Measurements from ENCODE around the gene CCRL2. TPM values are rescaled to one million over a fixed set of nuclear protein-coding genes. Genes with fewer than 3 reads are reported as not detected.

Gene CCRL2
- total RNA-seq, 1 donor from 2014 or later = 28.5 TPM

DNA sequence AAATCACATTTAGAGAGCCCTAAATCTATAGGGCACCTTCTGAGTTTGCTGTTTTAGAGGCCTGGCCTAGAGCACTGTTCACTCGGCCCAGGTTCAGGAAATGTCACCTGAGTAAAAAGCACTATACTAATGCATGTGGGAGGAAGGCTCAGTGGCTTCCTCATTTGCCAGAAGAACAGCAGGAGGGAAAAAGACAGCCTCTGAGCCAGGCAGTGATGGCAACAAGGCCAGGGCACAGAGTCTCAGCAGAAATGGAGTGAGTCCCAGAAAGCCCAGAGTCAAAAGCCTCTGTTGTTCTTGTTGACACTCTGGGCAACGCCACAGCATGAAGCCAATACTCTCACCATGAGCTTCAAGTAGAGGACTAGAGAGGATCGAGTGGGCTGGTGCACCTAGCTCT, 31.8 kb downstream of the CCRL2 start:
- intact Hi-C loops (cut with DNase I) = no loop called here
- Histone ChIP-seq H3K36me3 (no peaks in the 10 kb centered on the region), H3K4me3 (no peak overlapping the region), H3K9me3 (no peaks in the 10 kb centered on the region), H3K27me3 (no peaks in the 10 kb centered on the region), H3K4me1 (no peaks in the 10 kb centered on the region), H3K27ac (no peak overlapping the region)
- no peak for TF ChIP-seq CTCF (IDR thresholded peaks at IDR 0.05)
- ATAC-seq (no peak), DNase-seq (no peak)

- Histone ChIP-seq H3K4me1 (no peaks in the 10 kb centered on the region), H3K27ac (no peak overlapping the region), H3K9me3 (no peaks in the 10 kb centered on the region), H3K27me3 (no peaks in the 10 kb centered on the region), H3K4me3 (no peak overlapping the region), H3K36me3 (no peaks in the 10 kb centered on the region)
- DNase-seq (no peak), ATAC-seq (peak; percentile 75)
- no peak for TF ChIP-seq CTCF (IDR thresholded peaks at IDR 0.05)
- intact Hi-C loops (cut with DNase I) = no loop called here
Observed at GRCh38 chr3:46440531-46441294, 33.7 kb downstream of the CCRL2 start.

DNA sequence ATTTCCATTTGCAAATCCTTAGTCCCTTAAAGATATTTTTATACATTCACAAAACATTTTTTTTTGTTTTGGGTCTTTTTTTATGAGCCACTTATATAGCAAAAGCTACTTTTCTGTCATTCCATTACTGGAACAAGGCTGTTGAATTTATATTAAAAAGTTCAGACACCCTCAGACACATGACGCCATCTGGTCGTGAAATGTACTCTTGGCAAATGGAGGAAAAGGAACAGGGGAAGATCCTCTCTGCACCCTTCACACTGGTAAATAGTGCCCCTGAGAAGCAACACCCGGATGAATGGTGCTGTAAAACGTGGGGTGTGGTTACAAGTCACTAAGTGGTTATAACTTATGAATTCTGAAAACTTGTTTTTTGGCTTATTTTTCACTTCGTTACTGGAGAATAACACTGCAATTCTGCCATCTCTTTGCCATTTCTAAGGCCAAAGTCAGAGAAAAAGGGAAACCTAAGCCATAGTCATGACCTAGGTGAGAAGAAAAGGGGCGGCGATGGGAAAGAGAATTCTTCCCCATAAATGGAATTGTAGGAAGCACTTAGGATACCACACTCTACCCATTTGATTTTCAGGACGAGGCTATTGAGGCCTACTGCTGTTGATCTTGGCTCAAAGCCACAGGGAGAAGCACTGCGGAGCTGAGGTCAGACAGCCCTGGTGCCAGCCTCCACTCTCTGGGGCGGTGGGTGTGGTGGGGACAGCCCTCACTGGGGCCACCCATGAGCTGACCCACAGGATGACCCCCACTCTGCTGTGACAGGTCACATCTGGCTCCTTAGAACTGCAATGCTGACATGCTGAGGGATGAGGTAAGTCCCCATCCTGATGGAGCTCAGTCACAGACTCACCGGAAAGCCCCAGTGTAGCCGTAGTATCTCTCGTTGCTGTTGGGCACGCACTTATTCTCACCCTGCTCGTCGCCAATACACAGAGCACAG, 35.8 kb downstream of the CCRL2 start:
- Histone ChIP-seq H3K27me3 (no peaks in the 10 kb centered on the region), H3K4me3 (no peak overlapping the region), H3K9me3 (no peaks in the 10 kb centered on the region), H3K27ac (no peak overlapping the region), H3K4me1 (no peaks in the 10 kb centered on the region), H3K36me3 (no peaks in the 10 kb centered on the region)
- DNase-seq = no peak
- intact Hi-C loops (cut with DNase I) = no loop called here
- peak; percentile 66 for TF ChIP-seq CTCF (IDR thresholded peaks at IDR 0.05)
- peak; percentile 60 for ATAC-seq

GRCh38 chr3:46447228-46447985, 40.3 kb downstream of the CCRL2 start:
- no peak overlapping the region for H3K27ac ChIP-seq
- peak; percentile 41 for ATAC-seq
- TF ChIP-seq CTCF (IDR thresholded peaks at IDR 0.05) = no peak
- no peaks in the 10 kb centered on the region for H3K4me1 ChIP-seq
- H3K4me3 ChIP-seq = no peak overlapping the region
- H3K36me3 ChIP-seq = no peaks in the 10 kb centered on the region
- intact Hi-C loops (cut with DNase I) = no loop called here
- no peaks in the 10 kb centered on the region for H3K27me3 ChIP-seq
- no peak for DNase-seq
- H3K9me3 ChIP-seq = no peaks in the 10 kb centered on the region

- no peaks in the 10 kb centered on the region for H3K4me1 ChIP-seq
- ATAC-seq = no peak
- DNase-seq = no peak
- TF ChIP-seq CTCF (IDR thresholded peaks at IDR 0.05) = no peak
- intact Hi-C loops (cut with DNase I) = no loop called here
- H3K27me3 ChIP-seq = no peaks in the 10 kb centered on the region
- no peaks in the 10 kb centered on the region for H3K36me3 ChIP-seq
- no peaks in the 10 kb centered on the region for H3K9me3 ChIP-seq
- no peak overlapping the region for H3K4me3 ChIP-seq
- no peak overlapping the region for H3K27ac ChIP-seq
Observed at GRCh38 chr3:46448721-46449120, 41.7 kb downstream of the CCRL2 start.

Measured in upper lobe of right lung (tissue), 1 donor.